IPS-NIHi11 (cell line): ENCODE measurements around the gene ATG101.

ENCODE experiments used
- DNase-seq: peaks from one replicate; pipeline ENCODE4 v3.0.0; 2012; ENCODE audit warnings: mixed read lengths, low spot score

Gene ATG101

DNA sequence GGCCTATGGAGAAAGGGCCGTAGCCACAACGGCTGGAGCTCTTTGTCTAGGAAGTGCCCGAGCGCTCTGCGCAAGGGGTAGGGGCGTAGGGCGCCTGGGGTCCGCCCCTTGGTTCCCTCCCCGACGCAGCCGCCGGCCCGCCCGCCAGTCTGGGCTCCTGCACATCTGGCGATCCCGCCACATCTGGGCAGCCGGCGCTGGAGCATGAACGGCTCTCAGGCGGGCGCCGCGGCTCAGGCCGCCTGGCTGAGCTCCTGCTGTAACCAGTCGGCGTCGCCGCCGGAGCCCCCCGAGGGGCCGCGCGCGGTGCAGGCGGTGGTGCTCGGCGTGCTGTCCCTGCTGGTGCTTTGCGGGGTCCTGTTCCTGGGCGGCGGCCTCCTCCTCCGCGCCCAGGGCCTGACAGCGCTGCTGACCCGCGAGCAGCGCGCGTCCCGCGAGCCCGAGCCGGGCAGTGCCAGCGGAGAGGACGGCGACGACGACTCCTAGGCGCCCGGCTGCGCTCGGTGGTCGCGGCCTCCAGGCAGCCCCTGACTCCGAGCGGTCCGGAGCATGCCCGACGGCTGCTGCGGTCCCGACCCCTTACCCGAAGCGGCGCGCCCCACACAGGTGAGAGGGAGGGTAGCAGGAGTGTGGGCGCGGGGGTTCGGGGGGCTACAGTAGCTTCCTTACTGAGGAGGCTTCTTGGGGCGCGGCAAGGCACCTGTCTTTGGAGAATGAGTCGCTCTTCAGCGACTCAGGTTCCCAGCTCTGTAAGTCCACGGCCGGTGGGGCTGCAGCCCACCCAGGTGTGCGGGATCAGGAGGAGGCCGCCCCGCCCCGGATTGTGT, 10.0 kb downstream of the ATG101 start, which contains the start of gene SMIM41:
Gene SMIM41 (plus strand): TSS at position 129 of the 827 bp plus-strand sequence. CDS start 76 bp downstream, at position 205.
- peak; percentile 23 for DNase-seq

DNA sequence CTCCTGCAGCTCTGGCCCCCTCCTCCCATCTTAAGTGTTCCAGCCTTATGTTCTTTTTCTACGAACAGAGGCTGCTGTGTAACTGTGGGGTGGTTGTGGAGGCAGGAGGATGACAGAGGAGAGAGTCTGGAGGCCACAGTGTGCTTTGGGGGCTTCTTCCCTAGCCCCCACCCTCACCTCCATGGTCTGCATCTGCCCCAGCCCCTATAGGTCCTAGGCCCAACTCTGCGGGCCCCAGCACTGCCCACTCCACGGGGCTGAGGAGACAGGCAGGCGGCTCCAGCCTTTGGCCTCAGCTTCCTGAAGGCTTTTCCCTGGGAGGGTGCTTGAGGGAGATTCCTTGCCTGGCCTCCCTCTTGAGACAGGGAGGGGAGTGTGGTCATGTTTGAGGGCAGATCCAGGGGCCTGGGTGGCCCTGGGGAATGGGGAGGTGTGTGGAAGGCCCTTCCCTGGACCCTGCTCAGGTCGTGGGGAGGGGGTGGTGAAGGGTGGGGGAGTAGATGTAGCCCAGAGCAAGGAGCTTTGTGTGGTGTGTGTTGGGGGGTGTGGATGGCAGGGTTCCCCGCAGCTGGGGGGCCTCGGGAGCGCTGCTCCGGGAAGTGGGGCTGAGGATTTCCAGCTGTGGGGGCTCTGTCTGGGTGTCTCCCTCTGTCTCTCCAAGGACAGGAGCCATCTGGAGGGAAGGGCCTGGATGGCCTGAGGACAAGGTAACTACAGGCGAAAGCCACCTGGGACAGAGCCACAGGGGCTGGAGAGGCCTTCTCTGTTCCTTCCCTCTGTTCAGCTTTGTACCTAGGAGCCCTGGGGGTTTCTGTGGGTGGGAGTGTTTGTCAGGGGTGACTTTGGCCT, 10.8 kb downstream of the ATG101 start:
- DNase-seq: no peak

DNA sequence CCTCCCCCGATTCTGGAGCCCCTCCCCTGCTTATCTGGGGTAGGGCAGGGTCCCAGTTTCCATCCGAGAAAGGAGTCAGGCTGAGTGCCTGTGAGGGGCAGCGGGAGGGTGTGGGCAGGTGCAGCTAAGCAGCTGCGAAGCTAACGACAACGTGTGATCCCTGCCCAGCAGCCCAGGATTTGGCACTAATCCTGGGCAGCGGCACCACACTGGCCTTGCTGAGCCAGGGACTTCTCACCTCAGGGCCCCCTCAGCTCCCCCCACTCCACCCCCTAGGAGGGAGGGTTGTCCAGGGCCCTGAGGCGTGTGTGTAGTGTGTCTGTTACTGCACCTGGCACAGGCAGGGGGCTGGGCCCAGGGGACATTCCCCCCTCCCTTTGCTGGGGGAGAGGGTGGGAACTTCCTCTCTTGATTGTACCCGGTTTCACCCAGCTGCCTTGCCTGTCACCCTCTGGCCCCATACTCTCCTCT, 11.5 kb downstream of the ATG101 start:
- peak; percentile 11 for DNase-seq

DNA sequence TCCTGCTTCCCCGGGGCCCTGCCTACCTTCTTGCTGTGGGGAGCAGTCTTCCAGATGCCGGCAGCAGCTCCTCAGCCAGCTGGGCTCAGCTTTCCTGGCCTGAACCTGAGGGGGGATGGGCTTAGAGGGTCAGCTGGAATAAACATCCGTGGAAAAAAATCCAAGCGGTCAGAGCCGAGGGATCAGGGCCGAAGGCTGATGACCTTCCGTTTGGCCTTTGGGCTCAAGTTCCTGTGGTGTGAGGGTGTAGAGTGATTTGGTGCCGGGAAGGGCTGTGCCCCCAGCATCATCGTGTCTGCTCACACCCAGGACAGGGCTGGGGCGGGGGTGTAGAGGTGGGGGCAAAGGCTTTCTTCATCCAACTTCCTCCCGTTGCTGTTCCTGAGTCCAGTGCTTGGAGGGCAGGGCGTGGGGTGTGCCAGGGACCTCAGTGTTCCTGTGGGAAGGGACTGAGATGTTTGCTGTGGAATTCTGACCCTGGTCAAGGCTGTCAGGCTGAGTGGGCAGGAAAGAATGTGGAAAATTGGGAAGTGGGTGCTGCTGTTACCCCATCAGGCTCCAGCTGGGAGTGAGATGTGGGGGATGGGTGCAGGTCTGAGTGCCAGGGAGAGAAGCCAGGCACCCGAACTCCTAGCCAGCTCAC, 12.4 kb downstream of the ATG101 start:
- DNase-seq: no peak

DNA sequence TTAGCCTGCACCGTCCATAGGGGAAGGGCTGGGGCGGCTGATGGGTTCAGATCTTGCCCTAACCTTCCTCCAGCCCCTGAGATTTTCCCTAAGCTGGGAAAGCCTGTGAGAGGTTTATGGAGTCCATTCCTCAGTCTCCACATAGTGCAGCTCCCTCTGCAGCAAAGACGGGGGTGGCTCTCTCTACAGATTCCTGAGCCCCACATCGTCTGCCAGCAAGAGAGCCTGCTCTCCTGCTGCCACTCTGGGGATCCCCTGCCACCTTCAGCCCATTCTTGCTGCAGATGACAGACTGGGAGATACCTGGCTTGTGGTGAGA, 12.8 kb downstream of the ATG101 start:
- peak; percentile 11 for DNase-seq

DNA sequence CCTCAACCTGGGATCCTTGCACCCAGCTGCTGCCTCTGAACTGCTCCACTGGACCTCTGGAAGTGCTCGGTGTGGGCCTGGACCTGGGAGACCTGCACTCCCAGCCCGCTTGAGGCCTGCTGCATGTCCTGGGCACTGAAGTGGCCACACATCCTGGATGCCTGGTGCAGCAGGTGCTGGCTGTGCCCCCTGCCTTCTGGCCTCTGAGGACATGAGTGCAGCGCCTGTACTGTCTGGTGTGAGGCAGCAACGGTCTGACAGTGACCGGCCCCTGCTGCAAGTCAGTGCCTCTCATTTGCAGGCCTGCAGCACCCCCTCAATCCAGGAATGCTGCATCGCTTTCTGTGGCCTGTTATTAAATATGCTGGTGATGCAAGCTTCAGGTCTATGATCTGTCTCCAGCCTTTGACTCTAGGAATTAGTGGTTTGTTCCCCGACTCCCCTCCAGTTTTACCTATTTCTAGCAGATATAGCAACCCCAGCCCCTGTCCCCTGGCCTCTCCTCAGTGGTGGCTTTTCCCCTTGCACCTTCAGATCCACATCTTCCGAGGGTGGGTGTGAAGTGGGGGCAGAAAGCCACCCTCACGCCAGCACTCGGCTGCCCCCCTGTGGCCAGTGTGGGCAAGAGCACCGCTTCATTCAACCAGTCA, 13.3 kb downstream of the ATG101 start:
- DNase-seq: peak; percentile 93

DNA sequence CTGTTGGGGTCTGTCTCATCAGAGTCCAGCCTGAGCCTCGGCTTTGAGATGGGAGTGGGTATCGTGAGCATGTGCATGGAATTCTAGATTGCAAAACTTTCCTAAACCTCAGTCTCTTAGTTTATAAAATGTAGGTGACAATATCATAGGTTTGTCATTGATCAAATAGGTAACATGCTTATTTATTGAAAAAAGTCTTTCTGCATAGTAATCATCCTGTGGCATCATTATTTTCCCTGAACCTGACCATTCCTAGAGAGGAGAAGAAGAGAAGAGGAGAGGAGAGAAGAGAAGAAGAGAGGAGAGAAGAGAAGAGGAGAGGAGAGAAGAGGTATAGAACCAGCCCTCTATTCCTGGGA, 13.8 kb downstream of the ATG101 start:
- DNase-seq: no peak

DNA sequence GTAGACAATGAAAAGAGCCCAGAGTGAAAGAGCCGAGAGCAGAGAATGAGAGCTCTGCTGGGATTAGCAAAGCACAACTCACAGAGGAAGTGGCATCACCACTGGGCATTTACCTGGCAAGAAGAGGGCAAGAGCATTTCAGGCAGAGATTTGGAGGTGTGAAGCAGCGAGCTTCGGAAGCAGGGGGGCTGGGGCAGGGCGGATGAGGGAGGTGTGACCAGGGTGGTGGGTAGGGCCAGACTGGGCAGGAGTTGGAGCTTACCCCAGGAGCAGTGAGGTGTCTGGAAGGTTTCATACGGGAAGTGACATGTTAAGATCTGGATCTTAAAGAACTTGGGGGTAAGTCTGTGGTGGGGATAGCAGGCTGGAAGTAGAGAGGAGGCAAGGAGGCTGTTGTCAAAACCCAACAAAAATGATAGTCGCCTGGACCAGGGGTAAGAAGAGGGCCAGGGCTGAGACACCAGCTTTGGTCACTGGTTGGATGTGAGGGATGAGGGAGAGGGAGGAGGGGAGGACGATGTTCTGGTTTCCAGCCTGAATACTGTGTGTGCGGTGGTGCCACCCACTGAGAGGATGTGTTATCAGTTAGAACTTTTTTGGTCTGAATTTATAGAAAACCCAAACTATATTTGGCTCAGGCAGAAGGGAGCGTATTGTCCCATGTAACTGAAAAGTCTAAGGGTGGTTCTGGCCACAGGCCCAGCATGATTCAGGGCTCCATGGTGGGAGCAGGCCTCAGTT, 14.9 kb downstream of the ATG101 start:
- DNase-seq: no peak

DNA sequence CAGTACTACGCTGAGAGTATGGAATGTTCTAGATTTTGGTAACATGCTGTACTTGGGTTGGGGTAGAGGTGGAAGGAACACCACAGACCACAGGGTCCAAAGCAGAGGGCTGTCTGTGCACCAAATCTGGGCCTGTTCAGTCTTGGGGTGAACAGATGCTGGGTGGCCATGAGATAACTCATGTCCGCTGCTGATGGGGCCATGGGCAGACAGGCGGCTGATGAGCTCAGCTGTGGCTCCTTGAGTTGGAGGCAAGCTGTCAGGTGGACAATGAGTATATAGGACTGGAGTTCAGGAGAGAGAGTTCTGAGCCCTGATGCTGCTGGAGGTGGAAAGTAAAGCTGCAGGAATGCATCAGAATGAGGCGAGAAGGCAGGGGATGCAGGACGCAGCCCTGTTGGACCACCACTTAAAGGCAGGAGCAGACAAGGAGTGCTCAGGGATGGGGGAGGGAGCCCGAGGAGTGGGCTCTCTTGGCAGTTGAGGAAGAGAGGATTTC, 16.0 kb downstream of the ATG101 start:
- no peak for DNase-seq

DNA sequence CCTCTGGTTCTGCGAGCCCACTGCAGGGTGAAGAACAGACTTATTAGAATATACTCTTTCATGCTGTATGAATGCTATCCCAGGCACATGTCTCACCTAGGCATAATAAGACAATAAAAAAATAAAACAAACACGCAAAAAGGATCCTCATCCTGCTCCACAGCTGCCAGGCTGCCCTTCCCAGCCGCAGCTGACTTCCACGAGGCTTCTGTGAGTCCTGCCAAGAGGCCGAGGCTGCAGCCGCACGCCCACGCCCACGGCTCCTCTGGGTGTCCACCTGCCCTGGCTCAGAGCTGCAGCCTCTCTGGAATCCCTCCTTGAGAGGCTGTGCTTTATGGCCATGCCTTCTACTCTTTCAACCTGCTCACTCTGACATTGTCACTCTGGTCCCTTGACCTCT, 16.6 kb downstream of the ATG101 start:
- DNase-seq: no peak

DNA sequence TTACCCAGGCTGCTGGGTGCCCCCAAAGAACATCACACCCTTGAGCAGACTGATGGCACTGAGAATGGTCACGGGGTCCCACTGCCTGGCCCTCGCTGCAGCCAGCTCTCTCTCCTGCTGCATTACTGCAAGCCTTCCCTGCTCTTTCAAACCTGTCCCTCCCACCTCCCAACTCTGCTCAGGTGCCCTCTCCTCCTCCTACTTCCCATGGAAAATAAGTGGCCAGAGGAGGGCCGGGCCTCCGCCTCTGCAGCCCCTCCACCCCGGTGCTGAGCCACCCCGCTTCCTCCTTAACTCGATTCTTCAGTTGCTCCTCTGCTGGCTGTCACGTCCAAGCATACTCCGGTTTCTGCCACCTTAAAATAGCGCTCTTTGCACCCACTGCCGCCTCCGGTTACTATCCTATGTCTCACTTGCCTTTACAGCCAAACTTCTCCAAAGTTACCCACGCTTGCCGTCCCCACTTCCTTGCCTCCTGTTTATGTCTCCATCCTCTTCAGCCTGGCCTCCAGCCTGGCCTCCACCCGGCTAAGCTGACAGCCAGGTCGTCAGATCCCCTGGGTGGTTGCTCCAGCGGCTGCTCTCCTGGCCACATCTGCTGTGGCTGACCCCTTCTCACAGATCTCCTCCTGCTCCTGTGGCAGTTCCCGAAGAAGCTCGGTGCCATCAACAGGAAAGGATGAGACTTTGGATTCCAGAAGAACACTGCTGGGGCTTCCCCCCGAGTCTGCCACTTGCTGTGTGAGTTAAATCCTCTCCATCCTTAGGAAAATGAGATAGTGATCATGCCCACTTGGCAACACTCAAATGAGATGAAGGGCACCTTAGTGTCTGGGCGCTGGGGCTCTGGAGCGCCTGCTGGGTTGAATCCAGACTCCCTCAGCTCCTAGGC, 17.4 kb downstream of the ATG101 start:
- DNase-seq: no peak

DNA sequence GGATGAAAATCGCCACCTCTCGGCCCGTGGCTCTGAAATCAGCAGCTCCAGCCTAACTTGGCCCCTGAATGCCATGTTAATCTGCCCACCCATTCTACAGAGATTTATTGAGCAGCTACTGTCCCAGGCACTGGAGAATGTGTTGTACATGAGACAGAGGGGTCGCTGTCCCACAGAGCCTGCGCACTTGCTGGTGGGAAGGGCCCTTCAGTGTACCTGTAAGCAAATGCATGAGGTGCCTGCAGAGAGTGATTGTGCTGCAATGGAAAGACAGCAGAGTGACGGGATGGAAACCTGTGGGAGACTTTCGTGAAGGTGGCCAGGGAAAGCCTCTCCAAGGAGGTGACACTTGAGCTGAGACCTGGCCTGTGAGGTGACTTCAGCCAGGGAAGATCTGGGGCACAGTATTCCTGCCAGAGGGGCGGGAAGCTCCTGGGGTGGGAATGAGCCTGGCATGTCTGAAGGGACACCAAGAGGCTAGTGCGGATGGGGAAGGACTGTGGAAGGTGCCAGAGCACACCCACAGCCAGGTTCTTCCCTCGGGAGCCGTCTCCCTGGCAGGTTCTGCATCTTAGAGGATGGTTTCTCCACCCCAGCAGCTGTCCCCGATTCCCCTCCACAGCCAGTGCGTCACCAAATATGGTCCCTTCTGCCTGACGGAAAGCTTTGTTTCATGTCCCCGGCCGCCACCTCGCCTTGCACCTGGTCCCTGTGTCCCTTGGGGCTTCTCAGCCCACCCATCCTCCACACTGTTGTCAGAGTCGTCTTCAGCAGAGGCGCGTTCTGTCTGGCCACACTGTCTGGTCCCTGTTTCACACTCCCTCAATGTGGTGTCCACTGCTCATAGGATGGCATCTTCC, 18.4 kb downstream of the ATG101 start:
- no peak for DNase-seq

DNA sequence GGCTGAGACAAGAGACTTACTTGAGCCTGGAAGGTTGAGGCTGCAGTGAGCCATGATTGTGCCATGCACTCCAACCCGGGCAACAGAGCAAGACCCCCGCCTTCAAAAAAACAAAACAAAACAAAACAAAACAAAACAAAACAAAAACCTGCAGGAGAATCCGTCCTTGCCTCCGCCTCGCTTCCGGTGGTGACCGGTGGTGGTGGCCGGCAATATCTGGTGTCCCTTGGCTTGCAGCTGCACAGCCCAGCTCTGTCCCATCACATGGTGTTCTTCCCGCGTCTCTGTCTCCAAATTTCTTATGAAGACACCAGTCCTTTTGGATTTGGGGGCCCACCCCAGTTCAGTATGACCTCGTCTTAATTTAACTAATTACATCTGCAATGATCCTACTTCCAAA, 19.7 kb downstream of the ATG101 start:
- no peak for DNase-seq

DNA sequence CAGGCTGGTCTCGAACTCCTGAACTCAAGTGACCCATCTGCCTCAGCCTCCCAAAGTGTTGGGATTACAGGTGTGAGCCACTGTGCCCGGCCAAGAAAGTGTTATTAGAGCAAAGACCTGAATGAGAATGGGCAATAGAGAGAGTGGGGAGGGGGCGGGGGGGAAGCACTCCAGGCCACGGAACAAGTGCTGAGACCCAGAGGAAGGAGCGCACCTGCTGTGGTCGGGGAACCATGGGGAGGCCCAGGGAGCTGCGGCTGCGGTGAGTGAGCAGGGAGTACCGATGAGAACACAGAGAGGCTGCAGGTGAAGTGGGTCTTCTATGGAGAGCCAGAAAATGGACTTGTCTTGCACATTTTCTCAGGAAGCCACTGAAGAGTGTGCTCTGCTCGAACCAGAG, 20.5 kb downstream of the ATG101 start:
- no peak for DNase-seq

DNA sequence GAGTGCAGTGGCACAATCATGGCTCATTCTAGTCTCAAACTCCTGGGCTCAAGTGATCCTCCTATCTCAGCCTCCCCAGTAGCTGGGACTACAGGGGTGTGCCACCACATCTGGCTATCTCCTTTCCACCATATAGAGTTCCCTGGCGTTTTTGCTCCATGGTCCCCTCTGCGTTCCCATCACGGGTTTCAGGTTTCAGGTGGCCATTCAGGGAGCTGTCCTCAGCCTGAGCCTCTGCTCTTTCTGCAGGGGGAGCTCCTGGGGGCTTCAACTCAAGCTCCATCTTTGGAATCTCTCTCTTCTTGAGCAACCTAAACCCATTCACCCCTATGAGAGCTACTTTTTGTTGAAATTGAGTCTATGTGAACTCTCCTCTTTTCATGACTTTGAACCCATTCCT, 21.3 kb downstream of the ATG101 start:
- peak; percentile 49 for DNase-seq

DNA sequence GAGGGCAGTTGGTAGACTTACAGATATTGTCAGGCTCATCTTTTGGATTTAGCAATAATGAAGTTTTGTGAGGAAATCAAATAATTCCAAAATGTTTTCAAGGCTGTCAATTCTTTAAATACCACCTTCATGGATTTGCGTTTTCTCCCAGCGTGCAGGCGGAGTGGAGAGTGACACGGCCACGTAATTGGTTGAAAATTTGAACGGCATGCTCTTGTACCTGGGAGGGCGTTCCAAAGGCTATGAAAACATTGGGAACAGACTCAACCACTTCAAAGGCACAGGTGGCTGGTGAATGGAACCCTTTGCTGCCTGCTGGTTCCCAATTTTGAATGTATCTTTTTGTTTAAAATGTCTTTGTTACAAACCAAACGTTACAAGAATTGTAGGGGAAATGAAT, 22.1 kb downstream of the ATG101 start:
- DNase-seq: peak; percentile 23

DNA sequence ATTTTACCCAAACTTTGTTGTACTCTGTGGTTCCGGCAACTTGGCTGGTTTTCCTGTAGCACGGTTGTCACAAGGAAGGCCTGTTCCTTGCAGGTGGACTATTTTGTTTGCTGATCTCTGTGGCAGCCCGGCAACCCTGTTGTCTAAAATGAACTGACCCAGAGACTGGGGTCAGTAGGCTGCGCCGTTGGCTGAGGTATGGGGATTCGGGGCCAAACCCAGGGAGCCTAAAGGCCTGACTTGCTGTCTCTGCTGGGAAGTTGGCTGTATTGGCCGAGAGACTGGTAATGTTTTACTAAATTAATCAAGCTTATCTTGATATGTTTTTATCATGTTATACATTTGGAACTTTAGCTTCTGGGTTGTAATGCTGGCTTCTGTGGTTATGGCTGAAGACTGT, 23.6 kb downstream of the ATG101 start:
- DNase-seq: no peak

DNA sequence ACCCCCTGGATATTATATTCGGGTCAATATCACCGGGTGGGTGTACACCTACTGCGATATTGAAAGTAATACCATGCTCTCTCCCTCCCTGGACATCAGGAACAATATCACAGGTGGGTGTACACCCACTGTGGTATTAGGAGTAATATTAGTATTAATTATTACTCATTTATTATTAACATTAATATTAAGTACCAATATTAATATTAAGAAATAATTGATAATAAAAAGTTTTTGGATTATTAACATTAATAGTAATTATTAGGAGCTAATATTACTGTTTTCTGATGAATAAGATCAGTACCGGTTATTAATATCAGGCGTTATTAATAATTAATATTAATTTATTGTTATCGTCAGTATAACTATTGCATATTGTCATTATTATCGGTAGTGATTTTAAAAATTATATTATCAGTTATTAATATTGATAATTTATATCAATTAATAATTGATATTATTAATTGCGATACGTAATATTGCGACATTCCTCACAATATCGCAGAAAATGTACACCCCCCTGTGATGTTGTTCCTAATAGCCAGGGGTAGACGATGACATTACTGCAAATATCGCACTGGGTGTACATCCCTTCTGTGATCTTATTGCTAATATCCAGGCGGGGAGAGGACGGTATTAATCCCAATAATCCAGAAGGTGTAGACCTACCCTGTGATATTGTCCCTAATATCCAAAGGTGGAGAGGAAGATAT, 26.7 kb downstream of the ATG101 start:
- DNase-seq: no peak
